Peyer's patch (tissue), 4 donors: Measurements from ENCODE around the gene WWTR1. TPM values are rescaled to one million over a fixed set of nuclear protein-coding genes. Genes with fewer than 3 reads are reported as not detected.

ENCODE experiments used
- DNase-seq, 3 donors: peaks; one replicate each; pipeline ENCODE4 v3.0.0-alpha.2; 2017 to 2019
- H3K27ac ChIP-seq, 4 donors: fragments of 200-600 bp; sonication (generic); one replicate each; pipeline ENCODE4 v1.5.1; 2016 to 2019
- H3K27me3 ChIP-seq, 2 donors: fragments of 200-600 bp; sonication (generic); one replicate each; pipeline ENCODE4 v1.5.1; 2019
- H3K36me3 ChIP-seq, 3 donors: fragments of 200-600 bp; sonication (generic); one replicate each; pipeline ENCODE4 v1.5.1; 2016 to 2019
- H3K4me1 ChIP-seq, 4 donors: fragments of 200-600 bp; sonication (generic); one replicate each; pipeline ENCODE4 v1.5.1; 2016 to 2019
- H3K4me3 ChIP-seq, 4 donors: fragments of 200-600 bp; sonication (generic); 1 replicate in 3 of 4; 2 replicates in 1 of 4; pipeline ENCODE4 v1.5.1; 2016 to 2019; ENCODE audit warnings: mild to moderate bottlenecking in 1 of 4
- H3K9me3 ChIP-seq, 4 donors: fragments of 200-600 bp; sonication (generic); one replicate each; pipeline ENCODE4 v1.5.1; 2016 to 2019; ENCODE audit warnings: mild to moderate bottlenecking in 1 of 4
- POLR2A ChIP-seq, 2 donors: fragments of 450-650 bp; IDR thresholded peaks; one replicate each; pipeline ENCODE4 v1.5.1; 2017; ENCODE audit warnings: antibody characterized with exemption in 2 of 2, mild to moderate bottlenecking in 2 of 2, moderate library complexity in 2 of 2
- total RNA-seq, 4 donors: library from RNA; depleted of rRNA; stranded (reverse); fragments of >200 nt; gene quantifications; one replicate each; pipeline ENCODE4 v1.1.0, GENCODE V29; 2016
- TF ChIP-seq, protein P1 (sequence below), 6 experiments: fragments of 450-650 bp in 4 of 6; fragments of 200-600 bp in 2 of 6; sonication (generic) in 1 of 6; IDR thresholded peaks; one replicate each; pipeline ENCODE4 v1.5.1; 2017 to 2019; ENCODE audit warnings: antibody characterized with exemption in 6 of 6, mild to moderate bottlenecking in 3 of 6, moderate library complexity in 1 of 6

The WWTR1 gene
- total RNA-seq, 4 donors from 2014 or later, result 13.8 to 62.7 (median 18.5) TPM

DNA sequence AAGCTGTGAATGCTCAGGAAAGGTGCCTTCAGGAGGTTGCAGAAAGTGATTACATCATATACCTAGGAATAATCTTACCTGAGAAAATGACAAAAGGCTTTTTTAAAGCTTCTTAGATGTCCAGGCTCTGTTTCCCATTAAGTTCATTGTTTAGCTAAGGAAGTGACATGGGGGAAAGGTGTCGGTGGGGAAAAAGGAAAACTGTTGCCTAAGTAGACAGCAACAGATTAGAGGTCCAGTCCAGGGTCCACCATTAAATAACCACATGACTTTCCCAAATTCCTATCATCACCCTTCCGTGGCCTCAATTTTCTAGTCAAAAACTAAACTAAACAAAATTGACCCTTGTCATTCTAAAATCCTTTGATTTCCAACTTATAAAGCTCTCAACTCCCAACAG lies 4.3 kb downstream of the WWTR1 start:
- H3K9me3 ChIP-seq, result no peaks in the 10 kb centered on the region
- TF ChIP-seq, protein P1, sequence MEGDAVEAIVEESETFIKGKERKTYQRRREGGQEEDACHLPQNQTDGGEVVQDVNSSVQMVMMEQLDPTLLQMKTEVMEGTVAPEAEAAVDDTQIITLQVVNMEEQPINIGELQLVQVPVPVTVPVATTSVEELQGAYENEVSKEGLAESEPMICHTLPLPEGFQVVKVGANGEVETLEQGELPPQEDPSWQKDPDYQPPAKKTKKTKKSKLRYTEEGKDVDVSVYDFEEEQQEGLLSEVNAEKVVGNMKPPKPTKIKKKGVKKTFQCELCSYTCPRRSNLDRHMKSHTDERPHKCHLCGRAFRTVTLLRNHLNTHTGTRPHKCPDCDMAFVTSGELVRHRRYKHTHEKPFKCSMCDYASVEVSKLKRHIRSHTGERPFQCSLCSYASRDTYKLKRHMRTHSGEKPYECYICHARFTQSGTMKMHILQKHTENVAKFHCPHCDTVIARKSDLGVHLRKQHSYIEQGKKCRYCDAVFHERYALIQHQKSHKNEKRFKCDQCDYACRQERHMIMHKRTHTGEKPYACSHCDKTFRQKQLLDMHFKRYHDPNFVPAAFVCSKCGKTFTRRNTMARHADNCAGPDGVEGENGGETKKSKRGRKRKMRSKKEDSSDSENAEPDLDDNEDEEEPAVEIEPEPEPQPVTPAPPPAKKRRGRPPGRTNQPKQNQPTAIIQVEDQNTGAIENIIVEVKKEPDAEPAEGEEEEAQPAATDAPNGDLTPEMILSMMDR (IDR thresholded peaks at IDR 0.05), result no peak
- no peak for TF ChIP-seq POLR2A (IDR thresholded peaks at IDR 0.05)
- H3K27ac ChIP-seq, result no peak overlapping the region
- no peaks in the 10 kb centered on the region for H3K36me3 ChIP-seq
- H3K4me3 ChIP-seq, result no peak overlapping the region
- peaks cover 0 to 7% (median 2%) of the 10 kb centered on the region in 4 donors for H3K4me1 ChIP-seq
- no peak for DNase-seq
- H3K27me3 ChIP-seq, result no peaks in the 10 kb centered on the region

DNA sequence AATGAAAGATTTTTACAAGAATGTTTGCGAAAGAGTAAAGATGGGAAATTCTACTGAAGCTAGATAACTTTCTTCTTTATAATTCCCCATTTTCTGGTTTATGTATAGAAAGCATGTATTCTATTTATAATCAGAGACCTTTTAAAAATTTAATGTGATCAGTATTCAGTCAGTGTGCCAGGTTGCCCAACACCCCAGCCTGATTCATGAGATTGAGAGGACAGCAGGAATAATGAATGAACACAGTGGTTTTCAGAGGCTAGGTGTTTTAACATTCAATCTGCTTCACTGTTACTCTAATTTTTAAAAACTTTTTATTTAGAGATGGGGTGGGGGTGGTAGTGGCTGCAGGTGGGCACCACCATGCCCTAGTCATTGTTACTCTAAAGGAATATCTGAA lies 4.7 kb downstream of the WWTR1 start:
- Histone ChIP-seq H3K36me3 (no peaks in the 10 kb centered on the region), H3K4me1 (peaks cover 0 to 12% (median 2%) of the 10 kb centered on the region in 4 donors), H3K9me3 (no peaks in the 10 kb centered on the region), H3K4me3 (no peak overlapping the region), H3K27ac (no peak overlapping the region), H3K27me3 (no peaks in the 10 kb centered on the region)
- DNase-seq, result no peak
- TF ChIP-seq POLR2A (IDR thresholded peaks at IDR 0.05), result no peak
- TF ChIP-seq, protein P1 (IDR thresholded peaks at IDR 0.05), result no peak

DNA sequence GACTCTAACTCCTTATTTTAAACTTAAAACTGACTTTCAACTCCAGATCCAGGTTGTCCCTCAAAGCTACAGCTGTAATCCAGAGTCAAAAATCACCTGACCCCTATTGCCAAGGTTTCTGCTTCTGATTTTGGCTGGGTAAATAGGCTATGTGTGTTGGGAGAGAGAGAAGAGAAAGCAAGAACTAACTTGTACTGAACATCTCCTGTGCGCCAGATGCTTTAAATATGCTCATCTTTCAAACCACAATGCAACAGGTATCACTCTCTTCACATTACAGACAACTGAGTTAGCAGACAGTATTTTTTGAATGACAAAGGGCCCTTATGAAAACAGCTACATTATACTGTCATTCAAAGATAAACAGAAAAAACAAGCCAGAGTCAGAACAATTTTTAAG lies 7.0 kb downstream of the WWTR1 start:
- H3K4me3 ChIP-seq, result no peak overlapping the region
- H3K4me1 ChIP-seq, result peaks cover 0 to 17% (median 0%) of the 10 kb centered on the region in 4 donors
- H3K27ac ChIP-seq, result no peak overlapping the region
- no peaks in the 10 kb centered on the region for H3K27me3 ChIP-seq
- no peaks in the 10 kb centered on the region for H3K36me3 ChIP-seq
- TF ChIP-seq, protein P1 (IDR thresholded peaks at IDR 0.05), result no peak
- no peak for TF ChIP-seq POLR2A (IDR thresholded peaks at IDR 0.05)
- H3K9me3 ChIP-seq, result no peaks in the 10 kb centered on the region
- DNase-seq, result no peak

DNA sequence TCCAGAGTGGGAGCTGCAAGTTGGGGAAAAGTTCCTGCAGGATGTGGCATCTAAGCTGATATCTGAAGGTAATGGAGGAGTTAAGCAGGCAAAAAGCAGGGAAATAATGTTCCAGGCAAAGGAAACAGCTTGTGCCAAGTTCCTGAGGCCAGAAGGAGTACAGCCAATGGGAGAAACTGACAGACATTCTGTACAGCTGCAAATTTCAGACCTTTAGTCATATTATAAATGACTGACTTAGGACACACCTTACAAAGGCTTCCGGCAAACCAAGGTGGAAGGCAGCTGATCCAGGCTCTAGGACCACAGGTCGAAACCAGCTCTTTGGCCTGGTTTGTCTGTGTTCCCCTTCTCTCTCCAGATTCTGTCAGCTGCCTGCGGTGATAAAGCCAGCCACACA lies 9.3 kb downstream of the WWTR1 start:
- no peaks in the 10 kb centered on the region for H3K9me3 ChIP-seq
- H3K4me3 ChIP-seq, result no peak overlapping the region
- peaks cover 0 to 20% (median 0%) of the 10 kb centered on the region in 4 donors for H3K4me1 ChIP-seq
- no peak for TF ChIP-seq POLR2A (IDR thresholded peaks at IDR 0.05)
- TF ChIP-seq, protein P1 (IDR thresholded peaks at IDR 0.05), result no peak
- H3K27ac ChIP-seq, result no peak overlapping the region
- DNase-seq, result no peak
- no peaks in the 10 kb centered on the region for H3K27me3 ChIP-seq
- H3K36me3 ChIP-seq, result no peaks in the 10 kb centered on the region

- Histone ChIP-seq H3K36me3 (no peaks in the 10 kb centered on the region), H3K4me3 (no peak overlapping the region), H3K27ac (no peak overlapping the region), H3K4me1 (peaks cover 0 to 24% (median 0%) of the 10 kb centered on the region in 4 donors), H3K9me3 (no peaks in the 10 kb centered on the region), H3K27me3 (no peaks in the 10 kb centered on the region)
- TF ChIP-seq, protein P1 (IDR thresholded peaks at IDR 0.05), result no peak
- no peak for TF ChIP-seq POLR2A (IDR thresholded peaks at IDR 0.05)
- DNase-seq, result no peak
These were observed 10.0 kb downstream of the WWTR1 start for GRCh38 chr3:149647812-149648211.

DNA sequence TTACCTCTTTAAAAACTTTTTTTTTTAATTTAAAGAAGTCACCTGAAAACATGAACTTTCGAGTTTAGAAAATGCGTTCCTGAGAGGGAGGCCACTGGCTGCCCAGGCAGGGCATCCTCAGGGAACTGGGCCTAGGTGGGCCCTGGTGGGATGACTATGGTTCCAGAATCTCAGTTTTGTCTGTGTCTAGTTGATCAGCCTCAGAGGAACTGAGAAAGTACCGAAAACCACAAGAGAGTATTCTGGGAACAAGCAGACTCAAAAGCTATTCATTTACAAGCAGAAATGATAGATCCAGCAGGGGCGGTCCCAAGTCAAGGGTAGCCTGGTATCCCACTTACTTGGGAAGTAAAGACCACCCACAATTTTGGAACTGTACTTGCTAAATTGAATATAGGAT lies 10.5 kb downstream of the WWTR1 start:
- TF ChIP-seq, protein P1 (IDR thresholded peaks at IDR 0.05), result no peak
- TF ChIP-seq POLR2A (IDR thresholded peaks at IDR 0.05), result no peak
- Histone ChIP-seq H3K27ac (no peak overlapping the region), H3K36me3 (no peaks in the 10 kb centered on the region), H3K4me3 (no peak overlapping the region), H3K27me3 (no peaks in the 10 kb centered on the region), H3K4me1 (peaks cover 0 to 24% (median 0%) of the 10 kb centered on the region in 4 donors), H3K9me3 (no peaks in the 10 kb centered on the region)
- no peak for DNase-seq
